A673 (cell line): ENCODE data around the gene HEBP2.

Experiments
- CTCF ChIP-seq: fragments of 300-800, 200-600 bp; sonication (generic); conservative IDR thresholded peaks from 2 replicates; pipeline ENCODE4 v1.5.1; 2017; ENCODE audit warnings: low read depth, mild to moderate bottlenecking, antibody characterized with exemption, low read length, moderate library complexity, mixed read lengths
- EZH2 ChIP-seq: fragments of 200-600 bp; sonication (generic); IDR thresholded peaks from 2 replicates; pipeline ENCODE4 v1.6.1; 2017; ENCODE audit warnings: borderline replicate concordance, low read depth, mild to moderate bottlenecking, mixed read lengths, antibody characterized with exemption, low read length; ENCODE audit not compliant: poor library complexity, severe bottlenecking

GRCh38 chr6:138386897-138387296, 17.1 kb upstream of the HEBP2 start:
- TF ChIP-seq EZH2 (no peak), CTCF (no peak)
